NCI-H82 treated with DMSO at 0.1 percent for 48 hours (cell line): ENCODE measurements around the gene LRRC9.
"Not testable (repeated sequence)": the region's sequence is repeated elsewhere in the genome, so short reads cannot be mapped to it uniquely, and the experiment has no call there.

Source experiments
- DNase-seq: peaks from one replicate; lab custom pipeline; 2025; ENCODE audit not compliant: unreplicated experiment; lab: John Stamatoyannopoulos, UW

Gene LRRC9

GRCh38 chr14:59952141-59952540 is 32.2 kb downstream of the LRRC9 start:
- not testable (repeated sequence) for DNase-seq

- DNase-seq, result not testable (repeated sequence)
Measured at GRCh38 chr14:59957890-59958289, 37.9 kb downstream of the LRRC9 start.

- DNase-seq, result no peak
Measured at GRCh38 chr14:59959668-59960067, 39.7 kb downstream of the LRRC9 start.

GRCh38 chr14:59961518-59962062 is 41.6 kb downstream of the LRRC9 start:
- no peak for DNase-seq

GRCh38 chr14:59964251-59965007 is 44.5 kb downstream of the LRRC9 start:
- no peak for DNase-seq

GRCh38 chr14:59969319-59969718 is 49.4 kb downstream of the LRRC9 start:
- DNase-seq, result no peak

- no peak for DNase-seq
Measured at GRCh38 chr14:59981564-59981963, 61.6 kb downstream of the LRRC9 start.

- no peak for DNase-seq
Measured at GRCh38 chr14:59983048-59983447, 63.1 kb downstream of the LRRC9 start.

- DNase-seq, result no peak
Measured at GRCh38 chr14:59986556-59987059, 66.7 kb downstream of the LRRC9 start.

GRCh38 chr14:59997449-59997848 is 77.5 kb downstream of the LRRC9 start:
- no peak for DNase-seq

- DNase-seq, result no peak
Measured at GRCh38 chr14:59997966-59998365, 78.0 kb downstream of the LRRC9 start.

GRCh38 chr14:59998564-59998963 is 78.6 kb downstream of the LRRC9 start:
- peak; percentile 46 for DNase-seq

GRCh38 chr14:60002819-60003492 is 83.0 kb downstream of the LRRC9 start:
- peak; percentile 71 for DNase-seq

GRCh38 chr14:60003991-60004390 is 84.0 kb downstream of the LRRC9 start:
- no peak for DNase-seq

- no peak for DNase-seq
Measured at GRCh38 chr14:60008042-60008441, 88.1 kb downstream of the LRRC9 start.

GRCh38 chr14:60010263-60010662 is 90.3 kb downstream of the LRRC9 start:
- DNase-seq, result not testable (repeated sequence)

GRCh38 chr14:60014402-60014801 is 94.5 kb downstream of the LRRC9 start:
- no peak for DNase-seq

- DNase-seq, result no peak
Measured at GRCh38 chr14:60021619-60022018, 101.7 kb downstream of the LRRC9 start.

- DNase-seq, result no peak
Measured at GRCh38 chr14:60025571-60025970, 105.6 kb downstream of the LRRC9 start.

GRCh38 chr14:60035177-60035576 is 115.2 kb downstream of the LRRC9 start:
- no peak for DNase-seq

GRCh38 chr14:60047976-60048375 is 128.0 kb downstream of the LRRC9 start:
- DNase-seq, result not testable (repeated sequence)

- no peak for DNase-seq
Measured at GRCh38 chr14:60051721-60052221, 131.8 kb downstream of the LRRC9 start.
